Brain pericyte (primary cell): ENCODE data around the gene ITPR1.

Experiments used
- DNase-seq: peaks from one replicate; pipeline ENCODE4 v3.0.0-alpha.2; 2012; ENCODE audit warnings: low read depth, low spot score

The ITPR1 gene

GRCh38 chr3:4532535-4533112 is 39.5 kb downstream of the ITPR1 start:
- peak; percentile 22 for DNase-seq

- no peak for DNase-seq
These were observed 40.6 kb downstream of the ITPR1 start for GRCh38 chr3:4533489-4534443.

- no peak for DNase-seq
These were observed 41.8 kb downstream of the ITPR1 start for GRCh38 chr3:4534906-4535305.

GRCh38 chr3:4536260-4536659 is 43.1 kb downstream of the ITPR1 start:
- DNase-seq = no peak

- no peak for DNase-seq
These were observed 47.1 kb downstream of the ITPR1 start for GRCh38 chr3:4540267-4540666.

- DNase-seq = no peak
These were observed 50.0 kb downstream of the ITPR1 start for GRCh38 chr3:4543110-4543509.

GRCh38 chr3:4546346-4547178 is 53.4 kb downstream of the ITPR1 start:
- DNase-seq = no peak

GRCh38 chr3:4547799-4548198 is 54.7 kb downstream of the ITPR1 start:
- no peak for DNase-seq

GRCh38 chr3:4548356-4548755 is 55.2 kb downstream of the ITPR1 start:
- DNase-seq = no peak

- no peak for DNase-seq
These were observed 55.6 kb downstream of the ITPR1 start for GRCh38 chr3:4548780-4549179.

- no peak for DNase-seq
These were observed 56.7 kb downstream of the ITPR1 start for GRCh38 chr3:4549896-4550295.

GRCh38 chr3:4551051-4551711 is 58.0 kb downstream of the ITPR1 start:
- no peak for DNase-seq

- no peak for DNase-seq
These were observed 58.8 kb downstream of the ITPR1 start for GRCh38 chr3:4551794-4552442.

- no peak for DNase-seq
These were observed 59.7 kb downstream of the ITPR1 start for GRCh38 chr3:4552811-4553210.

- DNase-seq = no peak
These were observed 68.5 kb downstream of the ITPR1 start for GRCh38 chr3:4561661-4562060.

- DNase-seq = no peak
These were observed 69.4 kb downstream of the ITPR1 start for GRCh38 chr3:4562595-4562994.

- no peak for DNase-seq
These were observed 71.1 kb downstream of the ITPR1 start for GRCh38 chr3:4564270-4564669.

- no peak for DNase-seq
These were observed 71.9 kb downstream of the ITPR1 start for GRCh38 chr3:4564928-4565586.

- no peak for DNase-seq
These were observed 72.8 kb downstream of the ITPR1 start for GRCh38 chr3:4565809-4566501.

GRCh38 chr3:4568841-4569240 is 75.7 kb downstream of the ITPR1 start:
- no peak for DNase-seq
